Spleen (tissue), 11 donors: Measurements from ENCODE around the gene ATF5. TPM values are rescaled to one million over a fixed set of nuclear protein-coding genes. Genes with fewer than 3 reads are reported as not detected.
"Not testable (repeated sequence)": the region's sequence is repeated elsewhere in the genome, so short reads cannot be mapped to it uniquely, and the experiment has no call there.

ENCODE experiments used
- DNase-seq: peaks from one replicate; pipeline ENCODE4 v3.0.0-alpha.2; 2020
- H3K27ac ChIP-seq, 8 donors: fragments of 200-600 bp; sonication (generic) in 7 of 8; 1 replicate in 4 of 8; 2 replicates in 4 of 8; pipeline versions ENCODE4 v1.5.0 to v1.8.0; 2016 to 2021; ENCODE audit warnings: inconsistent platforms in 4 of 8, mild to moderate bottlenecking in 4 of 8, moderate library complexity in 1 of 8
- H3K27me3 ChIP-seq, 7 donors: fragments of 200-600 bp; sonication (generic) in 6 of 7; replicated peaks in 1 of 7; 1 replicate in 4 of 7; 2 replicates in 3 of 7; pipeline versions ENCODE4 v1.5.0 to v1.8.0; 2016 to 2021; ENCODE audit warnings: inconsistent platforms in 3 of 7, mild to moderate bottlenecking in 1 of 7
- H3K36me3 ChIP-seq, 6 donors: fragments of 200-600 bp; sonication (generic) in 5 of 6; 1 replicate in 4 of 6; 2 replicates in 2 of 6; pipeline versions ENCODE4 v1.5.0 to v1.8.0; 2016 to 2021; ENCODE audit warnings: inconsistent platforms in 2 of 6
- H3K4me1 ChIP-seq, 6 donors: fragments of 200-600 bp; sonication (generic) in 5 of 6; 1 replicate in 3 of 6; 2 replicates in 3 of 6; pipeline versions ENCODE4 v1.5.0 to v1.8.0; 2016 to 2021; ENCODE audit warnings: inconsistent platforms in 3 of 6
- H3K4me3 ChIP-seq, 8 donors: fragments of 200-600 bp; sonication (generic) in 7 of 8; 1 replicate in 4 of 8; 2 replicates in 4 of 8; pipeline versions ENCODE4 v1.5.0 to v1.8.0; 2016 to 2021; ENCODE audit warnings: inconsistent platforms in 4 of 8, mild to moderate bottlenecking in 4 of 8, moderate library complexity in 2 of 8
- H3K9me3 ChIP-seq, 8 donors: fragments of 200-600 bp; sonication (generic) in 7 of 8; 1 replicate in 4 of 8; 2 replicates in 4 of 8; pipeline versions ENCODE4 v1.5.0 to v1.8.0; 2016 to 2021; ENCODE audit warnings: inconsistent platforms in 4 of 8
- CTCF ChIP-seq, 11 experiments: fragments of 200-600 bp in 7 of 11; fragments of 450-650 bp in 4 of 11; sonication (generic) in 4 of 11; IDR thresholded peaks in 8 of 11; conservative IDR thresholded peaks in 3 of 11; 1 replicate in 7 of 11; 2 replicates in 4 of 11; pipeline versions ENCODE4 v1.4.0 to v1.8.0; 2016 to 2021; ENCODE audit warnings: antibody characterized with exemption in 11 of 11, inconsistent platforms in 4 of 11, mild to moderate bottlenecking in 1 of 11
- POLR2A ChIP-seq, 3 donors: fragments of 450-650 bp; IDR thresholded peaks; one replicate each; pipeline ENCODE4 v1.5.1; 2017; ENCODE audit warnings: antibody characterized with exemption in 3 of 3, mild to moderate bottlenecking in 1 of 3
- POLR2AphosphoS5 ChIP-seq, 3 donors: sonication (generic); formaldehyde crosslinking; IDR thresholded peaks; one replicate each; pipeline ENCODE4 v1.5.1; 2017; ENCODE audit warnings: antibody characterized with exemption in 3 of 3
- WGBS, 5 donors: extraction: QIAGEN DNeasy Blood & Tissue Kit in 3 of 5; methylation state at CpG; one replicate each; pipeline versions ENCODE4 v1.1.5 to v1.1.7; 2013 to 2018; 5-methylcytosine and 5-hydroxymethylcytosine counted together
- intact Hi-C: fragments of 100-400 bp; cut with DNase I; formaldehyde crosslinking; loops from one replicate; pipeline ENCODE4 v1.15.0; 2023; ENCODE audit warnings: low total_unique reads
- polyA plus RNA-seq, 3 donors: library from polyadenylated mRNA; stranded (reverse); fragments of 200-250 nt; gene quantifications; one replicate each; pipeline ENCODE4 v1.2.1, GENCODE V29; 2013
- total RNA-seq, 7 donors: library from RNA; depleted of rRNA in 3 of 7; stranded (reverse); fragments of >200 nt in 3 of 7; fragmentation: NEBNext Ultra II Directional in 4 of 7; extraction: Animal tissue kit (Norgen Biotek cat#: 25700) in 4 of 7; gene quantifications; one replicate each; pipeline versions ENCODE4 v1.1.0 to v1.2.1, GENCODE V29; 2016 to 2021
- donor health status: healthy with polysubstance abuse.
- donor health status: DM: no; HTN: no; CAD: no; lungs with moderate emphysema.
- donor health status: DM: no; HTN: no; CAD: no.
- donor health status: Bipolar disorder and iron deficiency.
- donor health status: healthy.
- donor health status: DM: no; HTN: no; CAD: no.
- donor health status: DM: yes; HTN: yes; CAD: no.

Gene ATF5
- total and polyA plus RNA-seq, 10 donors, result 10.2 to 45.8 (median 19.8) TPM

DNA sequence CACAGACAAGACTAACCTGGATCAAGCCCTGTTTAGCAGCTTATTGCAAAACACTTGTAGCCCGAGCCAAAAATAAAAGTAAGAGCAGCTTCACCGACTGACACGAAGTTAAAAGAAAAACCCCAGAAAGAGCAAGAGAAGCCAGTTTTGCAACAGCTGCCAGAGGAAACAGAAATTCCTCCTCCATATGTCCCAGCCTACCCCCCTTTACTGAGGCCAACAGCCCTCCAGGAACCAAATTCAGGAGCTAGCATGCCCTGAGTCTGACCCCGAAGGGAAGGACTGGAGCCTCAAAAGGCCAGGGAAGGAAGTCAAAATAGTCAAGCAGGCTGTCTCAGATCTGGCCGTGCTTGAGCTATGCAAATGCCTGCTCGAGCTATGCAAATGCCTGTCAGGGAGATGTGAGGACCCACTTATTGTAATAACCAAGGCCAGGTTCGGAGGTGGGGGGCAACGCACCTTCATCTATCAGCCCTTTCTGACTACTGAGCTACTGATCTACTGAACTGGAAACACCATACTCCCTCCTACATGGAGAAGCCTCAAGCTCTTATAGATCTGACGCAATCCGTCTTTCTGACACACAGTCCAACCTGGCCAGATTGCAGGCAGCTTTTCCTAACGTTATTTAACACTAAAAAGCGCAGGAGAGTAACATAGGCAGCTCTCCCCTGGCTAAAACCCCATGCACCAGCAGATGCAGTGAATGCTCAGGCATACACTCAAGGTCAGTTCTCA is 25.3 kb downstream of the ATF5 start:
- Histone ChIP-seq H3K9me3 (no peaks in the 10 kb centered on the region), H3K27me3 (peaks cover 0 to 23% (median 0%) of the 10 kb centered on the region in 7 donors), H3K27ac (peak overlapping the region; percentile 58 to 87 (median 70)), H3K4me3 (peak overlapping the region in 2 of 8 donors; percentile 48 to 56), H3K4me1 (peaks cover 32 to 93% (median 61%) of the 10 kb centered on the region in 6 donors), H3K36me3 (peaks cover 0 to 27% (median 4%) of the 10 kb centered on the region in 6 donors)
- TF ChIP-seq CTCF (IDR thresholded peaks at IDR 0.05 in 8 of 11, conservative IDR thresholded peaks at IDR 0.05 in 3 of 11), result no peak
- TF ChIP-seq POLR2AphosphoS5 (IDR thresholded peaks at IDR 0.05), result no peak
- DNase-seq, result peak; percentile 48
- 9 to 21% (median 16%) methylated on average over 10 to 12 of the region's 12 CpGs for WGBS, 5 donors
- intact Hi-C loops, result no loop called here

GRCh38 chr19:49954933-49955332 is 25.9 kb downstream of the ATF5 start:
- no peaks in the 10 kb centered on the region for H3K9me3 ChIP-seq
- peak overlapping the region in 4 of 8 donors; percentile 4 to 56 (median 30) for H3K4me3 ChIP-seq
- H3K27ac ChIP-seq, result peak overlapping the region in 7 of 8 donors; percentile 58 to 87 (median 76)
- DNase-seq, result peak; percentile 52
- peaks cover 0 to 23% (median 0%) of the 10 kb centered on the region in 7 donors for H3K27me3 ChIP-seq
- peaks cover 0 to 20% (median under 1%) of the 10 kb centered on the region in 6 donors for H3K36me3 ChIP-seq
- intact Hi-C loops, result no loop called here
- H3K4me1 ChIP-seq, result peaks cover 32 to 89% (median 61%) of the 10 kb centered on the region in 6 donors
- WGBS, 5 donors, result 56 to 74% (median 68%) methylated on average over 11 of the region's 11 CpGs
- no peak for TF ChIP-seq CTCF (IDR thresholded peaks at IDR 0.05 in 8 of 11, conservative IDR thresholded peaks at IDR 0.05 in 3 of 11)
- TF ChIP-seq POLR2A (IDR thresholded peaks at IDR 0.05), result no peak
- TF ChIP-seq POLR2AphosphoS5 (IDR thresholded peaks at IDR 0.05), result no peak

DNA sequence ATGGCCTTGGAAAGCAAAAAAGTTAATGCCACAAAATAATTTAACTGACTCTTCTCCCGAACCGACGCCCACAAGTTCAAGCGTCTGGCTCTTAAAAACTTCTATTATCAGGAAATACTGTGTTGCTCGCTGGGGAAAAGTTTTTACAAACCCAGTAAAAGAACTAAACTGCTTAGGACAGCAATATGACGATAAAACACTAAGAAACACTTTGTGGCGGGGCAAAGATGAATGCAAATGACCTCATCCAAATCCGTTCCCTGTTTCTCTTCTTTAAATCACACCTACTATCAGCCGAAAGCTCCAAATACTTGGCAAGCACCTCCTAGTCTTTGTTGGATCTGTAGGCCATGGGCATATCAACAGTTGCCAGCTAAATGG is 27.1 kb downstream of the ATF5 start:
- Histone ChIP-seq H3K27me3 (peaks cover 0 to 15% (median 0%) of the 10 kb centered on the region in 7 donors), H3K4me1 (peaks cover 32 to 78% (median 57%) of the 10 kb centered on the region in 6 donors), H3K9me3 (no peaks in the 10 kb centered on the region), H3K27ac (peak overlapping the region; percentile 42 to 87 (median 70)), H3K4me3 (peak overlapping the region in 3 of 8 donors; percentile 33 to 56 (median 48)), H3K36me3 (peaks cover 0 to 9% (median 0%) of the 10 kb centered on the region in 6 donors)
- no peak for DNase-seq
- intact Hi-C loops, result no loop called here
- 59 to 73% (median 68%) methylated on average over 9 of the region's 9 CpGs for WGBS, 5 donors
- TF ChIP-seq POLR2AphosphoS5 (IDR thresholded peaks at IDR 0.05), result no peak
- no peak for TF ChIP-seq POLR2A (IDR thresholded peaks at IDR 0.05)

DNA sequence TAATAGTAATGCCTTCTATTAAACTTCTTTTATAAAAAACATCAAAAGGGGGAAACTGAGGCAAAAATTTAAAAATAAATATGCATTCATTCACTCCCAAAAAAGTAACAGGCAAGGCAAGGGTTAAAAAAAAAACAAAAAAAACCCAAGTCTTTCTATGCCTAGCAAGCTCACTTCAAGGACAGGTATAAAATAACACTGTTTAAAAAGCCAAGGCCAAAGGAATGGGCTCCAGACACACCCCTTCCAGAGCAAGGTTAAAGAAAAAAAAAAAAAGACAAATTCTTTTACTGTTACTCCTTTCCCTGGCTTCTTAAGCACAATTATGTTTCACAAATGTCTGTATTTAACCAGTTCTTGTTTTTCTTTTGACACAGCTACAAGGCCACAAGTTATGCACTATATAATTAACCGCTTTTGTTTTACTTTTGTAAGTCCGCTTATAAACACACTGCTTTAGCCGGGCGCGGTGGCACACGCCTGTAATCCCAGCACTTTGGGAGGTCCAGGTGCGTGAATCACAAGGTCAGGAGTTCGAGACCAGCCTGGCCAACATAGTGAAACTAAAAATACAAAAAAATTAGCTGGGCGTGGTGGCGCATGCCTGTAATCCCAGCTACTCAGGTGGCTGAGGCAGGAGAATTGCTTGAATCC is 28.4 kb downstream of the ATF5 start:
- H3K4me3 ChIP-seq, result peak overlapping the region; percentile 6 to 56 (median 28)
- 63 to 80% (median 73%) methylated on average over 10 of the region's 10 CpGs for WGBS, 5 donors
- intact Hi-C loops, result no loop called here
- peaks cover 0 to 3% (median 0%) of the 10 kb centered on the region in 7 donors for H3K27me3 ChIP-seq
- DNase-seq, result peak; percentile 24
- H3K4me1 ChIP-seq, result peaks cover 25 to 74% (median 48%) of the 10 kb centered on the region in 6 donors
- H3K9me3 ChIP-seq, result no peaks in the 10 kb centered on the region
- TF ChIP-seq CTCF (IDR thresholded peaks at IDR 0.05 in 8 of 11, conservative IDR thresholded peaks at IDR 0.05 in 3 of 11), result no peak
- no peak for TF ChIP-seq POLR2AphosphoS5 (IDR thresholded peaks at IDR 0.05)
- no peak for TF ChIP-seq POLR2A (IDR thresholded peaks at IDR 0.05)
- peak overlapping the region; percentile 9 to 87 (median 74) for H3K27ac ChIP-seq
- H3K36me3 ChIP-seq, result no peaks in the 10 kb centered on the region

- H3K27me3 ChIP-seq, H3K9me3 ChIP-seq, H3K36me3 ChIP-seq, intact Hi-C loops: not testable (repeated sequence)
- 35 to 73% (median 54%) methylated on average over 4 to 9 of the region's 9 CpGs for WGBS, 5 donors
- Histone ChIP-seq H3K27ac (peak overlapping the region; percentile 35 to 87 (median 74)), H3K4me1 (peaks cover 18 to 67% (median 41%) of the 10 kb centered on the region in 6 donors), H3K4me3 (peak overlapping the region in 7 of 8 donors; percentile 15 to 56 (median 30))
- peak; percentile 47 for DNase-seq
Observed at GRCh38 chr19:49958144-49958543, 29.1 kb downstream of the ATF5 start.

DNA sequence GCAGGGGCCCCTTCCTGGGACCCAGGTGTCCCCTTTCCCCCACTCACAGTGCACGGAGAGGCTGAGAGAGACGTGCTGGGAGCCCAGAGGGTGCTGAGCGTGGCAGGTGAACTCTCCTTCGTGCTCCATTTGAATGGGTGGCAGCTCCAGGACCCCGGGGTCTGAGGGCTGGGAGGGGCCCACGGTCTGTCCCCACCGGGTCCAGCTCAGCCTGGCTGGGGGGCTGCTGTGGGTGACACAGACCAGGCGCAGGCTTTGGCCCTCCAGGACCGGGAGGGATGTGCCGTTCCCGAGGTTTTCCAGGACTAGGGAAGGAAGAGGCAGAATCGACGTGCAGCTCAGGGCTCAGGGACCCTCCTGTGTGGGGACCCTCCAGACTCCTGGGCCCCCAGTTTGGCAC is 29.6 kb downstream of the ATF5 start:
- DNase-seq, H3K36me3 ChIP-seq, H3K27me3 ChIP-seq, H3K9me3 ChIP-seq, intact Hi-C loops: not testable (repeated sequence)
- 60 to 88% (median 64%) methylated on average over 5 to 13 of the region's 13 CpGs for WGBS, 5 donors
- peak overlapping the region in 6 of 8 donors; percentile 15 to 56 (median 30) for H3K4me3 ChIP-seq
- H3K27ac ChIP-seq, result peak overlapping the region; percentile 35 to 87 (median 74)
- H3K4me1 ChIP-seq, result peaks cover 13 to 62% (median 37%) of the 10 kb centered on the region in 6 donors

DNA sequence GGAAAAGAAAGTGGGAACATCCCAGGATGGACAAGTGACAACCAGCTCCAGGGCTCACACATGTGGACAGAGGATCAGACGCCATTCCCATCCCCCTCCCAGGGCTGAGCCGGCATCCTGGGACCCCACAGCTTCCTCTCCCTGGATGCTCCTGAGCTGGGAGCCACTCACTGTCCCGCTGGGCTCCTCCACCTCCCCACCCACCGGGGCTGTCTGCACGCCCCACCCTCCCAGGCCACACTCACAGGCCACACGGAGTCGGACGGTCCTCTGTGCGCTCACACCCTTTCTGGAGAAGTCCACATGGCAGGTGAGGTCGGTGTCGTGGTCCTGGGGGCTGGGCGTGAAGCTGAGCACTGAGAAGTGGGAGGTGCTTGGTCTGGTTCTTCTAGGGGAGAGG is 30.9 kb downstream of the ATF5 start:
- peak; percentile 41 for DNase-seq

More for the DNA sequence above, 30.9 kb downstream of the ATF5 start:
- intact Hi-C loops, H3K27me3 ChIP-seq, H3K9me3 ChIP-seq, H3K36me3 ChIP-seq, H3K27ac ChIP-seq: not testable (repeated sequence)
- Histone ChIP-seq H3K4me3 (peak overlapping the region in 4 of 8 donors; percentile 24 to 58 (median 38)), H3K4me1 (peaks cover under 1 to 49% (median 25%) of the 10 kb centered on the region in 6 donors)
- WGBS, 5 donors, result 24% methylated on average over 2 of the region's 12 CpGs; no CpG with 5 or more reads in 4 of the 5 donors
